ENCODE data around the gene DHX58.

DHX58 gene

DNA sequence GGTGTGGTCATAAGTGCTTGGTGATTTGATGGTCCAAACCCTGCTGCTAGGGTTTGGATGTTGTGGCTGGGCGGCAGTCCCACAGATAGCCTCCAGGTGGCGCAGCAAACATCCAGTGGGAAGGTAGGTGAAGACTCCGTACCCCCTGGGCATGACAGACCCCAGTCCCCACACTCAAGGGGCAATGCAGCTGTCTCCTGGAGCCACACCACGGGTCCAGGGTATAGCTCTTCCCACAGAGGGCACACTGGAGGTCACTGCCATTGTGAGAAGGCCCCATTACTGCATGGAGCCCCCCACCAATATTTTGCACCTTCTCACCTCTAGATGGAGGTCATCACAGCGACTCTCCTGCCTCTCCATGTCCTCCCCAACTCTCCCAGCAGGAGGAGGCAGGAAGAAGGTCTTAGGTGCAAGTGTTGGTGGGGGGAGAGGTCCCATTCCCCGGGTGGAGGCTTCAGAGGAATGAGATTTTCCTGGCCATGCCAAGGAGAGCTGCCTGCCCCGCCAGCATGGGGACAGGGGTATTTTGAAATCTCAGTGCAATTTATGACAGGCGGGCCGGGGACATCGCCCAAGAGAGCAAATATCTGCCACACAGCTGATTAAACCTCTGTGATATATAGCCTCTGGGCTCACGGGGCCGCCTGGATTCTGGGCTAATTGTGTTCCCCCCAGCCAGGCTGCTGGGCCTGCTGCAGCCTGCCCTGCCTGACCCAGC lies 45.0 kb downstream of the DHX58 start:
- H3K9me3 Mint-ChIP-seq, result no peaks in the 10 kb centered on the region
- no peak overlapping the region for H3K27ac Mint-ChIP-seq
- H3K4me1 Mint-ChIP-seq (ENCODE audit: low read depth), result peaks cover 19% of the 10 kb centered on the region
- H3K27me3 Mint-ChIP-seq (ENCODE audit: low read depth), result peaks cover 13% of the 10 kb centered on the region
- H3K4me3 Mint-ChIP-seq, result no peak overlapping the region
- no peaks in the 10 kb centered on the region for H3K36me3 Mint-ChIP-seq (ENCODE audit: low read depth)

DNA sequence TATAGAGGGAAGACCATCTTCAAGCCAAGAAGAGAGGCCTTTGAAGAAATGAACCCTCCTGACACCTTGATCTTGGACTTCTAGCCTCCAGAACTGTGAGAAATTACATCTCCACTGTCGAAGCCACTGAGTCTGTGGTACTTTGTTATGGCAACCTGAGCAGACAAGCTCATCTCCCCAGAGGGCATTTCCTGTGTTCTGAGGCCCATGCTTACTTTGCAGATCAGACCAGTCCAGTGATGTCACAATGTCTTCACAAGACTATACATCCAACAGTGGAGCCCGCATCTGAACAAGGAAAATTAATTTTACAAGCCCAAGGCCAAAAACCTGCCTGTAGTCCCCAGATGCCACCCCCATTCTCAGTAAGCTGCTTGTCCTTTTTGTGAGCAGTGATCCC lies 47.3 kb downstream of the DHX58 start:
- Mint-ChIP-seq H3K27me3 (ENCODE audit: low read depth) (no peaks in the 10 kb centered on the region), H3K9me3 (no peaks in the 10 kb centered on the region), H3K4me1 (ENCODE audit: low read depth) (peaks cover 15% of the 10 kb centered on the region), H3K4me3 (no peak overlapping the region), H3K27ac (peak overlapping the region; percentile 20), H3K36me3 (ENCODE audit: low read depth) (no peaks in the 10 kb centered on the region)

GRCh38 chr17:42062681-42063080 lies 49.8 kb downstream of the DHX58 start:
- no peak overlapping the region for H3K27ac Mint-ChIP-seq
- no peaks in the 10 kb centered on the region for H3K36me3 Mint-ChIP-seq (ENCODE audit: low read depth)
- H3K4me3 Mint-ChIP-seq, result no peak overlapping the region
- no peaks in the 10 kb centered on the region for H3K27me3 Mint-ChIP-seq (ENCODE audit: low read depth)
- H3K4me1 Mint-ChIP-seq (ENCODE audit: low read depth), result peaks cover 15% of the 10 kb centered on the region
- H3K9me3 Mint-ChIP-seq, result no peaks in the 10 kb centered on the region

DNA sequence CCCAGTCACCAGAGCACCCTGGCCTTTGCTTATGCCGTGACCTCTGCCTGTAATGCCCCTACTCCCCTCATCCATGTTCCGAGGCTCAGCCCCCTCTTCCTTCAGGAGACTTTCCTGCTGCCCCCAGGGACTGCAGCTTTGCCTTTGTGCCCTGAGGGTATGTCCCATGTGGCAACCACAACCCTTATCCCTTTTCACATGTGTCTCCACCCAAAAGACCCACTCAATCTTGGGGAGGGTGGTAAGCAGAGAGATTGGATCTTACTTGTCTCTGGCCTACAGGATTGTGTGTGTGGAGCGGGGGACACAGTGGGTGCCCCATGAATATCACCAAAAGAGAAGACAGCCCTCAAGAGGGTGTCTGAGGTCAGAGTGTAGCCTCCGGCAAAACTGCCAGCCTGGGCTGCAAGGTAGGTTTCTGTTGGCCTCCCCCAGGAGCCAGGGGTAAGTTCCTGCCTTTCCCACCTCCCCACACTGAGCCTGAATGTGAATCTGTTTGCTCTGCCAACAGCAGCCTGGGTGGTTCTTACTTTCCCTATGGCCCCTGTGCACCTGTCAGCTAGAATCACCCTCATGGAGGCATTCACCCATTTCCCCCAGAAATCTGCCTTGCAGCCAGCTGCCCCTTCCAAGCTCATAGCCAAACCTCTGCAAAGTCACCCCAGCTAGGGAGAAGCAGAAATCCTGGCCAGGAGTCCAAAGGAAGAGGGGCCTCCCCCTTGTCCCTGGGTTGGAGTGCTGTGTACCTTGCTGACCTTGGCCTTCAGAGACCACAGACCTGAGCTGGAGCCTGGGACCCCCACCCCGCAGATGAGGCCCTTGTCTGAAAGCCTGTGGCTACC lies 50.6 kb downstream of the DHX58 start:
- Mint-ChIP-seq H3K27ac (no peak overlapping the region), H3K9me3 (no peaks in the 10 kb centered on the region), H3K4me1 (ENCODE audit: low read depth) (peaks cover 15% of the 10 kb centered on the region), H3K4me3 (no peak overlapping the region), H3K27me3 (ENCODE audit: low read depth) (no peaks in the 10 kb centered on the region), H3K36me3 (ENCODE audit: low read depth) (no peaks in the 10 kb centered on the region)

- H3K27ac Mint-ChIP-seq, result no peak overlapping the region
Observed at GRCh38 chr17:42060231-42060630, 52.3 kb downstream of the DHX58 start.

DNA sequence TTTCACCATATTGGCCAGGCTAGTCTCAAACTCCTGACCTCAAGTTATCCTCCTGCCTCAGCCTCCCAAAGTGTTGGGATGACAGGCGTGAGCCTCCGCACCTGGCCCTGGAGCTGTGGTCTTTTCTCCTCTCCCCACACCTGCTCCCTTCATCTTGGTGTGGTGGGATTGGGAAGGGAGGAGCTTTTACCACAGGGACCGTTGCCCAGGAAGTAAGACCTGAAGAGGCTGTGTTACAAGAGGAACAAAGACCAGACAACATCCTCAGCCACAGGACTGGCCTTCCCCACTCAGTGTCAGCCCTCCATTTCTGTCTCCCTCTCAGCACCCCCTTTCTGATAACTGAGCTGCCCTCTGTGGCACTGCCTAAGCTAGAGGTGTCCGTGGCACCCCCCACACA lies 52.7 kb downstream of the DHX58 start:
- Mint-ChIP-seq H3K27me3 (ENCODE audit: low read depth) (no peaks in the 10 kb centered on the region), H3K4me1 (ENCODE audit: low read depth) (peaks cover 9% of the 10 kb centered on the region), H3K4me3 (no peak overlapping the region), H3K27ac (no peak overlapping the region), H3K9me3 (no peaks in the 10 kb centered on the region), H3K36me3 (ENCODE audit: low read depth) (no peaks in the 10 kb centered on the region)

More at GRCh38 chr17:42060231-42060630, 52.3 kb downstream of the DHX58 start:
- Mint-ChIP-seq H3K27me3 (ENCODE audit: low read depth) (no peaks in the 10 kb centered on the region), H3K36me3 (ENCODE audit: low read depth) (no peaks in the 10 kb centered on the region), H3K4me3 (no peak overlapping the region), H3K4me1 (ENCODE audit: low read depth) (peaks cover 13% of the 10 kb centered on the region), H3K9me3 (no peaks in the 10 kb centered on the region)

GRCh38 chr17:42058063-42058462 lies 54.5 kb downstream of the DHX58 start:
- H3K27me3 Mint-ChIP-seq (ENCODE audit: low read depth), result peaks cover 10% of the 10 kb centered on the region
- H3K4me3 Mint-ChIP-seq, result no peak overlapping the region
- H3K27ac Mint-ChIP-seq, result no peak overlapping the region
- no peaks in the 10 kb centered on the region for H3K4me1 Mint-ChIP-seq (ENCODE audit: low read depth)
- H3K9me3 Mint-ChIP-seq, result no peaks in the 10 kb centered on the region
- no peaks in the 10 kb centered on the region for H3K36me3 Mint-ChIP-seq (ENCODE audit: low read depth)

GRCh38 chr17:42056635-42057034 lies 55.9 kb downstream of the DHX58 start:
- H3K4me3 Mint-ChIP-seq, result no peak overlapping the region
- H3K27ac Mint-ChIP-seq, result no peak overlapping the region
- H3K36me3 Mint-ChIP-seq (ENCODE audit: low read depth), result no peaks in the 10 kb centered on the region
- no peaks in the 10 kb centered on the region for H3K9me3 Mint-ChIP-seq
- peaks cover 24% of the 10 kb centered on the region for H3K27me3 Mint-ChIP-seq (ENCODE audit: low read depth)
- H3K4me1 Mint-ChIP-seq (ENCODE audit: low read depth), result no peaks in the 10 kb centered on the region

- H3K4me3 Mint-ChIP-seq, result no peak overlapping the region
- H3K36me3 Mint-ChIP-seq (ENCODE audit: low read depth), result no peaks in the 10 kb centered on the region
- H3K9me3 Mint-ChIP-seq, result no peaks in the 10 kb centered on the region
- H3K4me1 Mint-ChIP-seq (ENCODE audit: low read depth), result peaks cover 3% of the 10 kb centered on the region
- no peak overlapping the region for H3K27ac Mint-ChIP-seq
- peaks cover 34% of the 10 kb centered on the region for H3K27me3 Mint-ChIP-seq (ENCODE audit: low read depth)
Observed at GRCh38 chr17:42055496-42055895, 57.0 kb downstream of the DHX58 start.

- Mint-ChIP-seq H3K27me3 (ENCODE audit: low read depth) (peaks cover 36% of the 10 kb centered on the region), H3K27ac (no peak overlapping the region), H3K4me1 (ENCODE audit: low read depth) (peaks cover 3% of the 10 kb centered on the region), H3K9me3 (no peaks in the 10 kb centered on the region), H3K36me3 (ENCODE audit: low read depth) (no peaks in the 10 kb centered on the region), H3K4me3 (no peak overlapping the region)
Observed at GRCh38 chr17:42055027-42055426, 57.5 kb downstream of the DHX58 start.

- Mint-ChIP-seq H3K4me3 (no peak overlapping the region), H3K27me3 (ENCODE audit: low read depth) (peaks cover 47% of the 10 kb centered on the region), H3K36me3 (ENCODE audit: low read depth) (no peaks in the 10 kb centered on the region), H3K27ac (no peak overlapping the region), H3K4me1 (ENCODE audit: low read depth) (peaks cover 4% of the 10 kb centered on the region), H3K9me3 (no peaks in the 10 kb centered on the region)
Observed at GRCh38 chr17:42053731-42054500, 58.6 kb downstream of the DHX58 start.

DNA sequence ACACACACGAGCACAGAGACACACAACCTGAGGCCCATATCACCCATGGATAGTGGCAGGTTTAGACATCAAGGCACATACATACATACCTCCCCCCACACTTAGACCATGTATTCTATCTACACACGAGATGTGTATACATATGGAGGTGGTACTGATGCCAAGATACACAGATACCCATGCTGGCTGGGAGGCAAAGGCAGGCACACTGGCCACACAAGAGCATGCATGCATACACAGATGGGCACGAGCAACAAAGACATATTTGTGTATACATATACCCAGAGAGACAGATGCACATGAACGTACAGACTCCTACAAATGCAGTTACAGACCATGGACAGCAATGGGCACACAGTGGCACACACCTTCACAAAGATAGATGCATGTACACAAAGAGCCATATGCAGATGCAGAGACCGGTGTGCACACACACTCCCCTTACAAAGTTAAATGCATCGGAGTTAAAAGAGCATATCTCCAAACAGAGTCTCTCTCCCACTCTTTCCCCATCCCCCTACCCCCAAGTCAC lies 60.1 kb downstream of the DHX58 start:
- peaks cover 53% of the 10 kb centered on the region for H3K27me3 Mint-ChIP-seq (ENCODE audit: low read depth)
- no peak overlapping the region for H3K4me3 Mint-ChIP-seq
- H3K9me3 Mint-ChIP-seq, result no peaks in the 10 kb centered on the region
- H3K27ac Mint-ChIP-seq, result no peak overlapping the region
- no peaks in the 10 kb centered on the region for H3K36me3 Mint-ChIP-seq (ENCODE audit: low read depth)
- H3K4me1 Mint-ChIP-seq (ENCODE audit: low read depth), result peaks cover 4% of the 10 kb centered on the region

DNA sequence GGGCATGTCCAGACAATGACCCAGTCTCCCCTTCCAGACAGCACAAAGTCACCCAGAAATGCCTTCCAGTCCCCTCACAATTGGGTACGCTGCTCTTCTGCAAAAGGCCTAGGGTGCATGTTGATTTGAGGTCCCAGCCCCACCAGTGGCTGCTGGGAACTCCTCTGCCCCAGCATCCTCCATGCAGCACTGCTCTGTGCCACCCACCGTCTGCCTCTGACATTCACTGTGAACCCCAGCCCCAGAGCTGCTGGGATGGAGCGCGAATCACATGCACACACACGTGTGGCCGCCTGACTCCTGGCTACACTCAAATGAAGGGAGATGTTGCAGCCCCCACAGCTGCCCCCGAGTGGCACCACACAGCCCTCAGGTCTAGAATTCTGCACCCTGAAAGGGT lies 60.9 kb downstream of the DHX58 start:
- Mint-ChIP-seq H3K27me3 (ENCODE audit: low read depth) (peaks cover 53% of the 10 kb centered on the region), H3K4me1 (ENCODE audit: low read depth) (peaks cover 4% of the 10 kb centered on the region), H3K4me3 (no peak overlapping the region), H3K9me3 (no peaks in the 10 kb centered on the region), H3K27ac (no peak overlapping the region), H3K36me3 (ENCODE audit: low read depth) (no peaks in the 10 kb centered on the region)

All from T-helper 1 cell treated with Interleukin-12 subunit alpha and Interleukin-12 subunit beta and Interleukin-4 antibody, amounts not matched to agents 30 μg/mL and 1 μg/mL, for 36 hours (primary cell).